B cell (primary cell): ENCODE results near the gene FHDC1. TPM values are rescaled to one million over a fixed set of nuclear protein-coding genes. Genes with fewer than 3 reads are reported as not detected.

ENCODE experiments used
- ATAC-seq: fragments of 200-7000 bp; cut with Tn5 transposase; one replicate; pipeline ENCODE4 v1.10.0; 2021; ENCODE audit warnings: low read depth, mild to moderate bottlenecking, moderate number of reproducible peaks, moderate library complexity
- CTCF ChIA-PET: fragments of 350-600 bp; sonication (Branson Sonifier 250); formaldehyde crosslinking; loops from one replicate; lab custom pipeline; 2021; ENCODE audit warnings: antibody characterized with exemption, inconsistent platforms; lab: Charles Lee
- POLR2A ChIA-PET: fragments of 350-600 bp; sonication (Branson Sonifier 250); formaldehyde crosslinking; loops from one replicate; lab custom pipeline; 2021; ENCODE audit warnings: antibody characterized with exemption; lab: Charles Lee
- DNase-seq: peaks from one replicate; pipeline ENCODE4 v3.0.0; 2013
- H2AFZ ChIP-seq: 2 replicates; pipeline ENCODE4 v1.6.1; 2012; ENCODE audit warnings: mild to moderate bottlenecking, low read depth, low read length; ENCODE audit not compliant: insufficient read depth, poor library complexity, severe bottlenecking
- H3K27ac ChIP-seq, 2 donors: 1 replicate in 1 of 2; 2 replicates in 1 of 2; pipeline ENCODE4 v1.5.1; 2012 to 2013; ENCODE audit warnings: low read length in 2 of 2, mild to moderate bottlenecking in 2 of 2, moderate library complexity in 1 of 2
- H3K27me3 ChIP-seq, 4 experiments: fragments of 200-600 bp in 1 of 4; sonication (generic) in 1 of 4; replicated peaks in 1 of 4; 1 replicate in 2 of 4; 2 replicates in 2 of 4; pipeline versions ENCODE4 v1.6.1 to v1.7.0; 2013 to 2016; ENCODE audit warnings: low read length in 3 of 4, mild to moderate bottlenecking in 2 of 4, mixed read lengths in 1 of 4, moderate library complexity in 1 of 4; ENCODE audit not compliant: insufficient read depth in 4 of 4, control insufficient read depth in 3 of 4; ENCODE audit errors: control extremely low read depth in 1 of 4
- H3K36me3 ChIP-seq, 2 experiments: replicated peaks in 1 of 2; 1 replicate in 1 of 2; 2 replicates in 1 of 2; pipeline versions ENCODE4 v1.6.1 to v1.7.1; 2013; ENCODE audit warnings: low read length in 1 of 2; ENCODE audit not compliant: insufficient read depth in 2 of 2, control insufficient read depth in 1 of 2; ENCODE audit errors: control extremely low read depth in 1 of 2, extremely low read depth in 1 of 2
- H3K4me1 ChIP-seq, 2 donors: fragments of 200-600 bp in 1 of 2; sonication (generic) in 1 of 2; 1 replicate in 1 of 2; 2 replicates in 1 of 2; pipeline versions ENCODE4 v1.5.1 to v1.6.1; 2013 to 2017; ENCODE audit warnings: low read length in 2 of 2; ENCODE audit not compliant: control insufficient read depth in 2 of 2, insufficient read depth in 2 of 2
- H3K4me2 ChIP-seq: replicated peaks from 2 replicates; pipeline ENCODE3; 2012; ENCODE audit warnings: mild to moderate bottlenecking, low read depth, low read length; ENCODE audit not compliant: poor library complexity, severe bottlenecking
- H3K4me3 ChIP-seq, 5 experiments: fragments of 200-600 bp in 1 of 5; sonication (generic) in 1 of 5; 1 replicate in 3 of 5; 2 replicates in 2 of 5; pipeline versions ENCODE4 v1.5.1 to v1.7.0; 2011 to 2016; ENCODE audit warnings: low read length in 4 of 5, mild to moderate bottlenecking in 4 of 5, low read depth in 2 of 5, control low read depth in 1 of 5, moderate library complexity in 1 of 5; ENCODE audit not compliant: insufficient read depth in 1 of 5; ENCODE audit errors: control extremely low read depth in 1 of 5, extremely low read depth in 1 of 5
- H3K79me2 ChIP-seq: fragments of 200-600 bp; sonication (generic); one replicate; pipeline ENCODE4 v1.6.0; 2016; ENCODE audit warnings: low read length; ENCODE audit not compliant: control insufficient read depth, insufficient read depth
- H3K9ac ChIP-seq: fragments of 200-600 bp; sonication (generic); 2 replicates; pipeline ENCODE4 v1.6.1; 2017; ENCODE audit warnings: mild to moderate bottlenecking, low read length, moderate library complexity
- H3K9me3 ChIP-seq, 3 donors: one replicate each; pipeline versions ENCODE4 v1.6.1 to v1.7.1; 2013; ENCODE audit warnings: low read length in 2 of 3; ENCODE audit not compliant: control insufficient read depth in 2 of 3, insufficient read depth in 1 of 3; ENCODE audit errors: control extremely low read depth in 1 of 3
- H4K20me1 ChIP-seq: 2 replicates; pipeline ENCODE4 v1.6.0; 2012; ENCODE audit warnings: mild to moderate bottlenecking, low read length; ENCODE audit not compliant: insufficient read depth, control insufficient read depth, poor library complexity, severe bottlenecking
- H3K27ac Mint-ChIP-seq: one replicate; pipeline ENCODE4 v1.8.0; 2021; ENCODE audit warnings: mixed read lengths
- H3K27me3 Mint-ChIP-seq: one replicate; pipeline ENCODE4 v1.8.0; 2021; ENCODE audit warnings: mixed read lengths
- H3K4me1 Mint-ChIP-seq: one replicate; pipeline ENCODE4 v1.8.0; 2021; ENCODE audit warnings: mixed read lengths
- H3K4me3 Mint-ChIP-seq: one replicate; pipeline ENCODE4 v1.8.0; 2021; ENCODE audit warnings: mixed read lengths
- H3K9me3 Mint-ChIP-seq: one replicate; pipeline ENCODE4 v1.8.0; 2022; ENCODE audit warnings: mixed read lengths; ENCODE audit not compliant: insufficient read depth
- EZH2 ChIP-seq: IDR thresholded peaks from 2 replicates; pipeline ENCODE4 v1.6.1; 2012; ENCODE audit warnings: borderline replicate concordance, low read depth, mild to moderate bottlenecking, moderate library complexity, low read length; ENCODE audit not compliant: insufficient read depth, poor library complexity, severe bottlenecking
- WGBS: methylation state at CpG from one replicate; pipeline ENCODE4 v1.1.5; 2013; ENCODE audit warnings: missing lambda C conversion rate; ENCODE audit not compliant: insufficient coverage; 5-methylcytosine and 5-hydroxymethylcytosine counted together
- intact Hi-C: fragments of 100-400 bp; cut with micrococcal nuclease; formaldehyde crosslinking; loops from one replicate; pipeline ENCODE4 v1.10.0; 2022
- polyA plus RNA-seq: library from polyadenylated mRNA; depleted of rRNA; stranded (reverse); fragments of >200 nt; gene quantifications from 2 replicates; pipeline ENCODE4 v1.2.3, GENCODE V29; 2012
- total RNA-seq, 2 donors: library from RNA; stranded (reverse); fragments of 120-200 nt in 1 of 2; gene quantifications; 1 replicate in 1 of 2; 2 replicates in 1 of 2; pipeline versions ENCODE4 v1.2.3 to v1.2.4, GENCODE V29; 2013 to 2022
- TF ChIP-seq, protein P1 (sequence below): fragments of 200-600 bp; IDR thresholded peaks from one replicate; pipeline ENCODE4 v1.8.0; 2022; ENCODE audit warnings: antibody characterized with exemption, mild to moderate bottlenecking

FHDC1 gene
- total and polyA plus RNA-seq, 2 donors (not counting 1 experiment from before 2014, with no cell fraction given) = 0.13 to 0.57 TPM

DNA sequence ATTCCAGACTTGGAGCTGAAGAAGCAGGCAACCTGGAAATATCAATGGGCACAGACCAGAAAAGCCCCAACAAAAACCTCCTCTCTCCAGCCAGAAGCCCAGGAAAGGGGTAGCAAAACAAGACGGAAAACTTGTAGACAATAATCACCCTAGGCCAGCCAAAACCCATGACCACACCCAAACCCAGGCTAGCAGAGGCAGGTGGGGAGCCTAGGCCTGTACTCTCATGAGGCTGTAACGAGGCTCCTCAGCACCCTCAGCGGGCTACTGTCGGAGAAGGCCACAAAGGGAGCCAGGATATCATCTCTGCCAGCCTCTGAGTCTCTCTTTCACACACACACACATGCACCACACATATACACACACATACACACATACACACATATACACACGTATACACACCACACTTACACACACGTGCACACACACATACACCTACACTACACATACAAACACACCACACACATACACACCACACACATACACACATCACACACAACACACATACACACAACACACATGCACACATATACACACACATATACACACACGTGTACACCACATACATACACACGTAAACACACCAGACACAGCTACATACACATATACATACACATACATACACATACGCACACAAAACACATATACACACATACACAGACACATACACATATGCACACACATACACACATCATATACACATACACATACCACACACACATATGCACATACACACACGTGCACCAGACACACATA, 90.6 kb downstream of the FHDC1 start:
- no peak for DNase-seq
- Histone ChIP-seq H3K27me3 (no peaks in the 10 kb centered on the region), H3K4me1 (peaks cover 0 to 7% of the 10 kb centered on the region in 2 donors), H4K20me1 (no peaks in the 10 kb centered on the region), H3K79me2 (no peaks in the 10 kb centered on the region), H3K27ac (no peak overlapping the region), H2AFZ (no peak overlapping the region), H3K4me3 (no peak overlapping the region), H3K9me3 (peaks cover 1 to 22% (median 17%) of the 10 kb centered on the region in 3 donors), H3K36me3 (no peaks in the 10 kb centered on the region), H3K4me2 (no peak overlapping the region), H3K9ac (no peak overlapping the region)
- Mint-ChIP-seq H3K4me3 (no peak overlapping the region), H3K4me1 (peaks cover 3% of the 10 kb centered on the region), H3K27me3 (peaks cover 14% of the 10 kb centered on the region), H3K27ac (no peak overlapping the region), H3K9me3 (peaks cover 11% of the 10 kb centered on the region)
- ATAC-seq = no peak
- POLR2A ChIA-PET = no interaction called here
- TF ChIP-seq, protein P1, sequence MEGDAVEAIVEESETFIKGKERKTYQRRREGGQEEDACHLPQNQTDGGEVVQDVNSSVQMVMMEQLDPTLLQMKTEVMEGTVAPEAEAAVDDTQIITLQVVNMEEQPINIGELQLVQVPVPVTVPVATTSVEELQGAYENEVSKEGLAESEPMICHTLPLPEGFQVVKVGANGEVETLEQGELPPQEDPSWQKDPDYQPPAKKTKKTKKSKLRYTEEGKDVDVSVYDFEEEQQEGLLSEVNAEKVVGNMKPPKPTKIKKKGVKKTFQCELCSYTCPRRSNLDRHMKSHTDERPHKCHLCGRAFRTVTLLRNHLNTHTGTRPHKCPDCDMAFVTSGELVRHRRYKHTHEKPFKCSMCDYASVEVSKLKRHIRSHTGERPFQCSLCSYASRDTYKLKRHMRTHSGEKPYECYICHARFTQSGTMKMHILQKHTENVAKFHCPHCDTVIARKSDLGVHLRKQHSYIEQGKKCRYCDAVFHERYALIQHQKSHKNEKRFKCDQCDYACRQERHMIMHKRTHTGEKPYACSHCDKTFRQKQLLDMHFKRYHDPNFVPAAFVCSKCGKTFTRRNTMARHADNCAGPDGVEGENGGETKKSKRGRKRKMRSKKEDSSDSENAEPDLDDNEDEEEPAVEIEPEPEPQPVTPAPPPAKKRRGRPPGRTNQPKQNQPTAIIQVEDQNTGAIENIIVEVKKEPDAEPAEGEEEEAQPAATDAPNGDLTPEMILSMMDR = no peak
- TF ChIP-seq EZH2 = no peak
- CTCF ChIA-PET = no interaction called here
- intact Hi-C loops = no loop called here
- WGBS = 96% methylated on average over 9 of the region's 10 CpGs

DNA sequence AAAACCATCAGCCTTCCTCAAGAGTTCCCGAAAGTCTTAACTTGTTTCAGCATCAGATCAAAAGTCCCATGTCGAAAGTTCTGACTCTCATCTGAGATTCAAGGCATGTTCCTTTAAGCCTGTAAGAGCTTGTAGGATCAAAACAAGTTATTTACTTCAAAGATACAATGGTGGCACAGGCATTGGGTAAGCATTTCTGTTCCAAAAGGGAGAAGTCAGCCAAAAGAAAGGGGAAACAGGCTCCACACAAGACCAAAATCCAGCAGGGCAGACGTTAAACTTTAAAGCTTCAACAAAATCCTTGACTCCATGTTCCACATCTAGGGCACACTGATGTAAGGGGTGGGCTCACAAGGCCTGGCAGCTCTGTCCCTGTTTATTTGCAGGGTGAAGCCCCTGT, 91.7 kb downstream of the FHDC1 start:
- peaks cover 3% of the 10 kb centered on the region for H3K4me1 Mint-ChIP-seq
- no peak overlapping the region for H2AFZ ChIP-seq
- no peak overlapping the region for H3K9ac ChIP-seq
- no peak overlapping the region for H3K27ac Mint-ChIP-seq
- peaks cover 11% of the 10 kb centered on the region for H3K9me3 Mint-ChIP-seq
- WGBS = 68% methylated on average over 3 of the region's 3 CpGs
- no peaks in the 10 kb centered on the region for H3K79me2 ChIP-seq
- ChIA-PET CTCF (no interaction called here), POLR2A (no interaction called here)
- no peak for ATAC-seq
- TF ChIP-seq EZH2 = no peak
- TF ChIP-seq, protein P1 = no peak
- no peak overlapping the region for H3K4me3 Mint-ChIP-seq
- no peak for DNase-seq
- no peaks in the 10 kb centered on the region for H3K36me3 ChIP-seq
- H3K4me3 ChIP-seq = no peak overlapping the region
- peaks cover 14% of the 10 kb centered on the region for H3K27me3 Mint-ChIP-seq
- peaks cover 0 to 7% of the 10 kb centered on the region in 2 donors for H3K4me1 ChIP-seq
- no peaks in the 10 kb centered on the region for H4K20me1 ChIP-seq
- no peak overlapping the region for H3K4me2 ChIP-seq
- intact Hi-C loops = no loop called here
- peaks cover 1 to 22% (median 17%) of the 10 kb centered on the region in 3 donors for H3K9me3 ChIP-seq
- H3K27ac ChIP-seq = no peak overlapping the region
- no peaks in the 10 kb centered on the region for H3K27me3 ChIP-seq
